CMK (cell line): ENCODE data around the gene SPHK1.

Experiments used
- DNase-seq: peaks from one replicate; pipeline ENCODE4 v3.0.0-alpha.2; 2010; ENCODE audit warnings: low read depth

The SPHK1 gene

DNA sequence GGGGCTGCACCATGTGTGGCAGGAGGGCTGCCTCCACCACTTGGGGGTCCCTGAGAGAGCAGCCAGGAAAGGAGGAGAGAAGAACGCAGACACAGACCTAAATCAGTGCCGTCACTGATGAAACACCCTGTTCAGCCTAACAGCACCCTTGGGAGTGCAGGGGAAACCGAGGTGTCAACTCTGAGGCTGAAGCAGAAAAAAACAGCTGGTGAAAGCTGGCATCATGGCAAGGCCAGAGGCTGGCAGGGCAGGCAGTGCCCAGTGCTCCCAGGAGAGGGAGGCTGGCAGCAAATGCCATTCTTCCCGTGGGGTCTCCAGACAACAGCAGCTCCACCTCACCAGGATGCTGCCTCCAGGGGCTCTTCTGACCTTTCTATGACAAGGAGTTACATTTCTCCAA lies 23.1 kb downstream of the SPHK1 start:
- no peak for DNase-seq

DNA sequence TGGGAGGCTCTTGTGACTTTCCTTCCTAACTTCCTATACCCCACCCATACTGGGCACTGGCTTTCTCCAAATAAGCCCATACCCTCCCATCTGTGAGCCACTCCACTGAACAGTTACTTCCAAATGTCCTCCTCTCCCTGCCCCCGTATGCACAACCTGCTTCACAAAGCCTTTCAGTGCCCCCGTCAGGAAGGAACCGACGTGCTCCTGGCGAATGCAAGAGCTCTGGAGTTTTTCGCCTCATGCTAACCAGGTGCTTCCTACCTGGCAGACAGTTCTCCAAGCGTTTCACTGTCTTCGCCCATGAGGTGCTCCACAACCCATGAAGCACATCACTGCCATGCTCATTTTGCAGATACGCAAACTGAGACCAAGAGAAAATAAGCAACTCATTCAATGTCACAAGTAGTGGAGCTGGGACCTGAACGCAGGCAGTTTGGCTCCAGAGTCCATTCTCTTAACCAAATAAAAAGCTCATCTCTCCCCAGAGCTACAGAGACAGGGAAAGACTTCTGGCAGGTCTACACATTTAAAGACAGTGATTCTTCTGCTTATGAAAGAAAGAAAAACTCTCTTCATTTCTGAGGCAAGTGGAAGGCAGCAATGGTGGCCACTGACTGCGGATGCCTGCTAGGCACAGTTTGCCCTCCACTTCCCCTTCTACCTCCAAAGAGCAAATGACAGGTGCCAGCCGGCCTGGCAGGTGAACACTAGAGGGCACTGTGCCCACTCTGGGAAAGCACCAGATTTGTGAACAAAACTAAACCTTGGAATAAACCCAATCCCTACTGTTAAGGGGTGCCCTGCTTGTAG lies 23.8 kb downstream of the SPHK1 start:
- DNase-seq: no peak

DNA sequence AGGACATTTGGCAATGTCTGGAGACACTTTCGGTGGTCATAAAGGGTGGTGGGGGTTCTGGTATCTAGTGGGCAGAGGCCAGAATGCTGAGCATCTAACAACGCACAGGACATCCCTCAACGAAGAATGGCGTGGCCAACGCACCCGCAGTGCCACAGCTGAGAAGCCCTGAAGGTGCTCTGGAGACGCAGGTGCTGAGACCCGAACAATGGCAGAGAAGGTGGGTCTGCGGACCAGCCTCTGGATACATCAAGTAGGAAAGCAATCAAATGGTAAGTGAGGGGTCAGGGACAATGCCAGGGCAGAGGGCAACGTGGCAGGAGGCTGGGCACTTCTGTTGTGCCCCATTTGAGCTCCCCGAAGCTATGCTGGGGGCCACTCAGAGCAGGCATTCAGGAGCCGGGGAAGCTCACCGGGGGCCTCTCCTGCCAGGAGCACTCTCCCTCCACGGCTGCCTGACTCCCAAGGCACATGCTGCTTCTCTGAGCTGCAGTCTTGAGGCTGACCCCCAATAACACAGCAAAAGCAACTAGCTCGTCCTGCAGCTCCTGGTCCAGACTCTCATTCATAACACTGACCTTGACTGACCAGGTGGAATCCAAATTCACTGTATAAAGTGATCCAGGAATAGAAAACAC lies 26.0 kb downstream of the SPHK1 start:
- no peak for DNase-seq

DNA sequence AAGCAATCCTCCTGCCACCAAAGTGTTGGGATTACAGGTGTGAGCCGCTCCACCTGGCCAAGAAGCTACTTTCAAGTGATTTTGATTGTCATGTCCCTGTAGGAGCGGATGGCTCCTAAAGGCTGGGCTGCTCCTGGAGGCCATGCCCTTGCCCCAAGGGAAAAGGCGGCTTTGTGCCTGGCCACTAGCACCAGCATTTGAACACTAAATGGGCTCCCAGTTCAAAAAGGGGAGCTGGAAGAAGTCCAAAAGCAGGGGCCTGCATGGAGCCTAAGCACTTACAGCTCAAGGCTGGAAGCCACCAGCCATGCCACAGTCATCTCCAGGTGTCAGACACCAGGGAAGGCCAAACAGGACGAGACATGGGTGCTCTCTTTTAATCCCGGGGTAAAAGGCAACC lies 26.8 kb downstream of the SPHK1 start:
- no peak for DNase-seq

DNA sequence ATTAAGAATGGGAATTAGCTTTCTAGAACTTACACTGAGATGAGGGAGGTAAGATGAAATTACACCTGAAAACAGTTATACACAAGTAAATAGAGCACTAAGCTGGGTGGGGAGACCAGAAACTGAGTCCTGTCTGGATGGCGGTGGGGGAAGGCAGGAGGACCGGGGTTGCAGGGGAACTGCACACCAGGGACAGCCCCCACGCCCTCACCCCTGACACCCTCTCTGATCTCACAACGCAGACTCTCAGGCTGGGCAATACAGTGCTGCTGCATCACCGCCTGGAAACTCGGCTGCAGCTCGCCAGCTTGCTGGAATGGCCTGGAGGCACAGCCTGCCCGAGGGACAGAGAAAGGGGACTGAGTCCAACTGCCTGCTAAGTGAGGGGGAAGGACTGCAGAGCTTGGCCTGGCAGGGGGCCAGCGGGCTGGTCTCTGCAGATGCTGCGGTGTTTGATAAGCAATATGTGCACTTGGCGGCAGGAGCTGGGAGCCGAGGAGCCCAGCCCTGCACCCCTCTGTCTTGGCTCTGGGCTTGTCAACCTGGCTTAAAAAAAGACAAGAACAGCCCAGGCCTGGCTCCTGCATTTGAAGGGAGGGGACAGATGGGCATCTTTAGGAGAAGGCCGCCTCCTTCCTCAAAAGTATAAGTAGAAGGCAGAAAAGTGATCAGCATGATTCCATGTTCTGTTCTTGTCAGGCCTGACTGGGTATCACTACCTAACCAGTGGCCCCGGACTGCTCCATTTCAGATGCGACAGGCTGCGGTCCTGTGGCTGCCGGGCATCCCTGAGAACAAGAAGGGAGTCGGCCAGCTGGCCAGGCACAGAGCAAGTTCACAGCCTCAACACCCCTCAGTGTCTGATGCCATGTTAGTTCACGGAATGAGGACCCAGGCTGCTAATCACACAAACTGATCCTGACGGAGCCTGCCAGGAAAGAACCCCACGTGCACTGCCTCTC lies 30.2 kb downstream of the SPHK1 start:
- peak; percentile 76 for DNase-seq

DNA sequence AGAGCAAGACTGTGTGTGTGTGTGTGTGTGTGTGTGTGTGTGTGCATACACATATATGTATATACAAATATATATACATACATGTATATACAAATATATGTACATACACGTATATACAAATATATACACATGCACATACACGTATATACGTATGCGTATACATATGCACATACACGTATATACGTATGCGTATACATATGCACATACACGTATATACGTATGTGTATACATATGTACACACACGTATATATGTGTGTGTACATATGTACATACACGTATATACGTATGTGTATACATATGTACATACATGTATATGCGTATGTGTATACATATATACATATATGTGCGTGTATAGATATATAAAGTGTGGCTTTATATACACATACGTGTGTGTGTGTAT lies 31.4 kb downstream of the SPHK1 start:
- DNase-seq: no peak

DNA sequence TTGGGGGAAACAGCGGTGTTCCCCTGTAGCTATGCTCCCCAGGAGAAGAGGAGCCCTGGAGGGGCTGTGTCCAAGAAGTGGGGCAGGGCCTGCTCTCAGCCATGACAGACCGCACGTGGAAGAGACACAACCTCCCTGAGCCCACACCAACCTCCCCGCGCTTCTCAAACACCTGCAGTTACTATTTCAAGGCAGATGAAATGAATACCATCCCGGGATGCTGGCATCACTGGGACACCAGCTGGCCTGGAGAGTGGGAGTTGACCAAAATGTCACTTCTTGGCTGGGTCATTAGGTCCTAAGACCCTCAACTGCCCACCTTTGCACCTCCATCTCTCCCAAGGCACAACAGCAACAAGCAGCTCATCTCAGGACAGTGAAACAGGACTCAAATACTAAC lies 32.0 kb downstream of the SPHK1 start:
- no peak for DNase-seq

DNA sequence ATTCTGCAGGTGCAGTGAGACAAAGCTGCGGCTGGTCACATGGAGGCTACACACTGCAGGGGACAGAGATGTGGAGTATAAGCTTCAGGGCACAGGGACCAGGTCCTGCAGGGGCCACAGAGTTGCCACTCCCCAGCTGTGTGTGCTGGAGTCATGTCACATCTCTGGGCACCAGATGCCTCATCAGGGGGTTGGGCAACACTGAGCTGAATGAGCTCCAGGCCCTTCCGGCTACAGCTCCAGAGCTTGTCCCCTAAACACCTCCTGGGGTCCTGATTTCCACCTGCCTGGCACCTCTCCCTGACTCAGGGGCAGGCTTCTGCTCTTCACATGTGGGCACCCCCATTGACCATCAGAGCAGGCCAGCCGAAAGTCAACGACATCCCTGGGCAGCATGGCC lies 32.5 kb downstream of the SPHK1 start:
- no peak for DNase-seq

DNA sequence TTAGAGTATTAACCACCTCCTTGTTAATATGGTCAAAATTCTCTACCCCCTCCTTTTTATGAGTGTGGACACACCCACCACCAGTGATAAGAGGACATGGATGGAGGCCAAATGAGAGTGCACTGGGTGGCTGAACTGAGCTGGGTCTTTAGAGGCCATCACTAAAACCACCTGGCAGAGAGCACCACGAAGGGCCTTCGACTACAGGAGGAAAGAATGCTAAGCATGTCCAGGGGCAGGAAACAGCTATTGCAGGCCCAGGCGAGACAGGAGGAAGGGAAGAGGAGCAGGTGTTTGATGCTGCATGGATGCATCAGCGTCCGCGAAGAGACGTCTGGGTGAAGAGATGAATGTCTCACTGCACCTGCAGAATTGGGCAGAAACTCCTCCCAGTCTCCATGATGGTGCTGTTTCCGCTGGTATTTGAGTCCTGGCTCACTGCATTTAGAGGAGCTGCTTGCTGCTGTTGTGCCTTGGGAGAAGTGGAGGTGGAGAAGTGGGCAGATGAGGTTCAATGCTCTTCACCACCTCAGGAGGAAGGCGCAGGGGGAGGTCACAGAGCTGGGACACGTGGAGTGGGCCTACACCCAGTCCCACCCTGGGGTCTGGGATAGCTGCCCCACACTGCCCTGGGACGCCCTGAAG lies 33.2 kb downstream of the SPHK1 start:
- DNase-seq: no peak

DNA sequence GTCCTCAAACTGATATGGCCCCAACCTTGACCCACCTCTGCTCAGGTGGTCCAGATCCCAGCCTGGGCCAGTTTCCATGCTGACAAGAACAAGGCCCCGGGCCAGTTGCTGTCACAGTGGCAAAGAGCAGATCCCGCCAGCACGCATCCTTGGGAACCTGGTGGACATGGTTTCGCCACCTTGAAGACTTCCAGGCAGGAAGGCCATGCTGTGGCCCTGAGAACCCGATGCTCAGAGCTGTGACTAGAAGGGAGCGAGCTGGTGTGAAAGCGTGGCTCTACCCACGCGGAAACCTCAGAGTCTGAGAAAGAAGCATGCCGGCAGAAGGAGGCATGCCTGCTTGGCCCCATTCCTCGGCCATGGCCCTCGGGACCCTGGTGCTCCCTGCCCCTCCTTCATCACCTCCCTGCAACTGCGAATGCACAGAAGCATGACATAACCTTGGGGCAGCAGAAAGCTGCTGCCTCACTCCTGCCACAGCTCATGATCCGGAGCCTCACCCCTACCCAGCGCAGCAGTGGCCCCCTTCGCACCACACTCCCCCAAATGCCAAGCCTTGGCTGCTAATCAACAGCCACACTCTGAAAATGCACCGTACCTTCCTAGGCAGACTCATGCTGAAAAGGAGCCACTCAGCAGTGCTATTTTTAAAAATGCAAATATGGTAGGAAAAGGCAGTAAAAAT lies 35.3 kb downstream of the SPHK1 start:
- no peak for DNase-seq

DNA sequence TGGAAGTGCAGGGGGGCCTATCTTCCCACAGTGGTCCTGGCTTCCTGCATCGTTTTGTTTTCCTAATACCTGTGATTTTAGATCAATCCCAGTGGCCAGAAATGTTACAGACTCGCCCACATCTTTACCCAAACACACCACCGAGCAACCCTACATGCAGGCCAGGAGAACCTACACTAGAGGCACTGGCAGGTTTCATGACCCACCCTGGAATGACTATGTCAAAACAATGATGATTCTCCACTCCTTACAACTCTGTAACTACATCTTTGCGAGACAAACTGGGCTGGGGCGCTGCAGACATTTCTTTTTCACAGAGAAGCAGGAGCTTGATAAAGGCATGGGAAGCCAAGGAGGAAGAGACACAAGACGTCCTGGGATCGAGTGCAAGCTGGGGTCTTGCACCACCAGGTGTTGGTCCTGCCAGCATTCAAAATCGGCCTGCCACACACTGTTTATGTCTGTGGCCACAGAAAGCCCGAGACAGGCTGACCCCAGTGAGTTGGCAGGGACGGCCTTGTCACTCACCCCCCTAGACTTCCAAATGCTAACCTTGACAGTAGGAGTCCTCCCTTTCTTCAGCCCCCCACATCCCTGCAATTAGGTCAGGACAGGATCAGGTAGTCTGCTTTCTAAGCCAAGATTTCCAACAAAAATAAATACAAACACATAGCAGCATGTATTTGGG lies 36.1 kb downstream of the SPHK1 start:
- DNase-seq: no peak

DNA sequence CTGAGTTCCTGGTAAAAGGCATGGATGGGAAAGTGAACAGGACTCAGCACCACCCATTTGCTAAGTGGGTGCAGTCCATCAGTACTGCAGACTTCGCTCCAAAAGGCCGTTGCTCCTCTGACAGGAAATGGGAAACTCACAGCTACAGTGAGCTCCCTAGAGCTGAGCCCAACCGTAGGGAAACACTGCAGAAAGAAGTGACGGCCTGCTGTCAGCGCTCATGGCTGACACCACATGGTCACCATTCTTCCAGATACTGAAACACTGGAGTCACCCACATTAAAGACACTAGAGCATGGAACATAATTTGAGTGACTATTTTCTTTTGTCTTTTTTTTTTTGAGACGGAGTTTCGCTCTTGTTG lies 36.6 kb downstream of the SPHK1 start:
- DNase-seq: no peak

DNA sequence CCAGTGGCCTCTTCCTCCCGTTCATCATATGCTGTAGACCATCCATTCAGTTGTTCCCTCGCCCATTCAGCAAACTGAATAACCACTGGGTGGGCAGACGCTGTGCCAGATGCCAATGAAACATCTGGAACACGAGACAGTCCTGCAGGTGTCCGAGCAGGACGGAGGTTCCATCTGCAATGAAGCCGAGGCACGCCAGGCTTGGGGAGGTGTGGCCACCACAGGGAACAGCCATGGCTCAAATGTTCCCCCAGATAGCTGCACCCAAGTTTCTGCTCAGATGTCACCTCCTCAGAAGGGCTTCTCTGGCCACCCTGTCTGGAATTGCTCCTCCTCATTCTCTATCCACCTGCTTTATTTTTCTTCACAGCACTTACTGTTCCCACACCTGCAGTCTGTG lies 38.0 kb downstream of the SPHK1 start:
- no peak for DNase-seq

DNA sequence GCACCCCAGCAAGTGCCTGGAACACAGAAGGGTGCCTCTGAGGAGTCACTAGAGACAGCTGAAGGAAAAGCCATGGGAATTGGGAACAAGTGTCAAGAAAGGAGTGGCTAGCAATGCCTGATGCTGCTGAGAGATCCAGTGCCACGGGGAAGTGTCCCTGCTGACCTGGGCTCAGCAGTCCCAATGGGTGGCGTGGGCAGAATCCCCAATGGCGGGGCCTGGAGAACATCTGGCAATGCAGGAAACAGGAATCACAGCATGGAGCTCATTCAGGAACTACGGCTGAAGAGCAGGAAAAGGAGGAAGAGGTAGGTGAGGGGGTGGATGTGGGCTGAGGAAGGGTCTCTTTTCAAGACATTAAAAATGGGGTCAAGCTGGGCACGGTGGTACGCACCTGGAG lies 38.5 kb downstream of the SPHK1 start:
- no peak for DNase-seq

DNA sequence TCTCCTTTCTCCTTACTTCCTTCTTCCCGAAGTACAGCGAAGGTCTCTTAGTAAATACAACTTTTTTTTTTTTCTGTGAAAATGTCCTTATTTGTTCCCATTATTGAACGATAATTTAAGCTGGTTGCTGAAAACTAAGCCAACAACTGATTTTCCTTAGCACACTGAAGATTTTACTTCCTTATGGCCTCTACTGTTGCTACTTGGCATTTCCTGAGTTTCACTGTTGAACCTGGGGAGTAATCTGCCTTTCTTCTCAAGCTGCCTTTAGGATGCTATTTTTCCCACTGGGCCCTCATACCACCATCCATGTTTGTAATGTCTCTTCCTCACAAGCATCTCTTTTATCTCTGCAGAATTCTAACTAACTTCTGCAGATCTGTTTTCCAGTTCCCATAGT lies 42.4 kb downstream of the SPHK1 start:
- no peak for DNase-seq

DNA sequence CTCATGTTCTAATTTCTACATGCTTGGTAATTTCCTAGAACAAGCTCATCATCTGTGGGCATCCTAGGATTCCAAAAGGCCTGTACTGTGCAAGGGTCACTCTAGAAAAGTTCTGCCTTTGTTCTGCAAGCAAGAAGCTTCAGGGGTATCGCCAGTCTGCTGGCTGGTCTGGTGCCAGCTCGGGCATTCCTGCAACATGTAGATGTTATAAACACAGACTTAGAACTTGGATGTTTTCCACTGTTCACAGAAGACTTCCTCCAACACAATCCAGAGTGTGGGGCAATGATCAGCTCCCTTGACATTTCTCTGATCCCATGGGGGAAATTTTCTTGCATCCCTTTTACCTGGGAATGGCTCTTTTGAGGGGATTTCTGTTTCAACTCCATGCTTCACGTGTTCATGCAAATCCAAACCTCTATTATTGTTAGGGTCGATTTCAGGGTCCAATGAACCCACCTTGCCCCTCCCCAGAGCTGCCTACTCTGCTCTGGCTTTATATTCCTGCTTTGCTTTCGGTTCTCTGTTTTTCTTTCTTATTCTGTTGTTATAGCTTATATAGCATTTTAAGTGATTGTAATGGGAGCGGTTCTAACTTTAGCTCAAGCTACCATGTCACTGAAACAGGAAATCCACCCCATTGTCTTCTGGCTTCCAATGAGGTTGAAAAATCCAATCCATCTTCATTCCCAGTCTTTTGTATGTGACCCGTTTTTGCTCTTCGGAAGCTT lies 43.3 kb downstream of the SPHK1 start:
- DNase-seq: no peak

DNA sequence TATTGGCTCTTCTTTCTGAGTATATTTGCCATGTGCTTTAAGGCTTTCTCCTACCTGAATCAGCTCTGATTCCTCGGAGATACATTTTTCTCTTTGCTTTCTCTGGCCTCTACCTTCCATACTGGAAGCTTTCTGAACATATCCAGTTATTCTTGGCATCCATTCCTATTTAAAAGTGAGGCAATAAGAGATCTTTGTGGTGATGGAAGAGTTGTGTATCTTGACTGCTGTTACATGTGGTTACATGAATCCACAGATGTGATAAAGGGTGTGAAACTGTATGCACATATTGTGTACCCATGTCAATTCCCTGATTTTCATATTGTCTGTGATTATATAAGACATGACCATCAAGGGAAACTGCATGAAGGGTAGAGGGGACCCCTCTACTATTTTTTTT lies 44.1 kb downstream of the SPHK1 start:
- no peak for DNase-seq

DNA sequence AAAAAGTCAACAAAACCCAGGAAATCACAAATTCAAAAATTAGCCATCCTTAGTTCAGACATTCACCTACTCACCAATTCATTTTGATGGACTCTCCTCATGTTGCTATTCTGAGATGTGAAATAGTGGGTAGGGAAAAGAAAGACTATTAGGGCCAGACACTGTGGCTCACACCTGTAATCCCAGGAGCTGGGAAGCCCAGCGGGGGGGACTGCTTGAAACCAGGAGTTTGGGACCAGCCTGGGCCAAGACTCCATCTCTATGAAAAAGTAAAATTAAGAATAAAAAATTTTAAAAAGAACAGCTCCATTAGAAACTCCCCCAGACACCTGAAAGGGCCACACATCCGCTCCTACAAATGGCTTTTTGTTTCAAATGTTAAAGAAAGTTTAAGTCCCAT lies 47.1 kb downstream of the SPHK1 start:
- DNase-seq: no peak

DNA sequence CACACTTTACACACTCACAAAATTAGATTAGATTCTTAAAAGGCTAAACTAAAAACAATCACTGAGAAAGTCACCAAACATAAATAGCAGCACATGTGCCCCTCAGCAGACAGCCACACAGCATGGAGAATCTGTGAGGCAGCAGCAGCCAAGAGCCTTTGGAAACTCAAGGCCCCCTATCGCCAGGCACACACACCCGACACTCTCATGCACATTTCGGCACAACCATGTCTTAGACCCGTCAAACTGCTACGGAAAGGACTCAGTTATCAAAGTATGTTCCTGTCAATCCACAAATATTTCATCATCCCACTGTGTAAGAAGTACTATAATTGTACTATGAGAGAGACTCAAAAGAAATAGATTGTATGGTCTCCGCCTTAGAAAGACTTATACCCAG lies 47.6 kb downstream of the SPHK1 start:
- DNase-seq: no peak

DNA sequence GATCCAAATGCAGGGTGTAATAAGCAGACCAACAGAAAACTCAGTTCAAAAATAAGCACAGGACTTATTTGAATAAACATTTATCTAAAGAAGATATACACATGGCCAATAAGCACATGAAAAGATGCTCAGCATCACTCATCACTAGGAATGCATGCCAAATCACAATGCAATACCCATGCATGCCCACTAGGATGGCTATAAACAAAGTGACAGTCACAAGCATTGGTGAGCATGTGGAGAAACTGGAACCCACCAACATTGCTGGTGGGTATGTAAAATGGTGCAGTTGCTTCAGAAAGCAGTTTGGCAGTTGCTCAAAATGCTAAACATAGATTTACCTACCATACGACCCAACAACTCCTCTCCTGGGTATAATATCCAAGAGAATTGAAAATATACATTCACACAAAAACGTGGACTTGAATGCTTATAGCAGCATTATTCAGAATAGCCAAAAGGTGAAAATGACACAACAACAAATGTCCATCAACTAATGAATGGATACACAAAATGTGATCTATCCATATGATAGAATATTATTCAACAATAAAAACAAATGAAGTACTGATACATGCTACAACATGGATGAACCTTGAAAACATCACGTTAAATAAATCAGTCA lies 48.4 kb downstream of the SPHK1 start:
- DNase-seq: no peak
